Stimulated activated CD8-positive, alpha-beta memory T cell treated with anti-CD3 and anti-CD28 coated beads, Interleukin-4, amount 100 ng/mL, for 24 hours (primary cell): ENCODE data around the gene TSPEAR.
"Not testable (repeated sequence)": the region's sequence is repeated elsewhere in the genome, so short reads cannot be mapped to it uniquely, and the experiment has no call there.

Source experiments
- DNase-seq: peaks from one replicate; pipeline ENCODE4 v3.0.0-alpha.2; 2020; ENCODE audit warnings: low read depth

TSPEAR gene

DNA sequence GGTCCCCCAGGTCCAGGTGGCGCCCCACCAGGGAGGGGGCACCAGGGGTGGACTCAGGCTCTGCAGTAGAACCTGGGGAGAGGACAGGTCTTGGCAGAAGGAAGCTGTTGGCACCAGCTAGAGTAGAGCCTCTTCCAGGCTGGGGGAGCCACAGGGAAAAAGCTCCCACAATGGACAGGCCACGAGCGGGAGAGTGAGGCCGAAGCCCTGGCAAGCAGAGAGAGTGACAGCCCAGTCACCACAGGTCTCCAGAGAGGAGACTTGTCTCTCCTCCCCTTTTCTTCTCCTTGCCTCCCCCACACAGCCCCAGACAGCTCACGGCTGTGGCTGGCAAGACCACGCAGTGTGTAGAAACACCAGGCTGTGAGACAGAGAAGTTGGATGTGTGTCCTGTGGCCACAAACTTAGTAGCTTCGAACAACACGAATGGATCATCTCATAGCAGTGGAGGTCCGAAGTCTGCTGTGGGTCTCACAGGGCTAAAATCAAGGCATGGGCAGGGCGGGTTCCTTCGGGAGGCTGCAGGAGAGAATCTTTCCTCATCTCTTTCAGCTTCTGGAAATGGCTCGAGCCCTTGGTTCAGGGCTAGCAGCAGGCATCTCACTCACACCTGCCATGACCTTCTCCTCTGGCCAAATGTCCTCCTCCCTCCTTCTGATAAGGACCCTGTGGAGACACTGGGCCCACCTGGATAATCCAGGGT lies 60.2 kb downstream of the TSPEAR start:
- DNase-seq = no peak

DNA sequence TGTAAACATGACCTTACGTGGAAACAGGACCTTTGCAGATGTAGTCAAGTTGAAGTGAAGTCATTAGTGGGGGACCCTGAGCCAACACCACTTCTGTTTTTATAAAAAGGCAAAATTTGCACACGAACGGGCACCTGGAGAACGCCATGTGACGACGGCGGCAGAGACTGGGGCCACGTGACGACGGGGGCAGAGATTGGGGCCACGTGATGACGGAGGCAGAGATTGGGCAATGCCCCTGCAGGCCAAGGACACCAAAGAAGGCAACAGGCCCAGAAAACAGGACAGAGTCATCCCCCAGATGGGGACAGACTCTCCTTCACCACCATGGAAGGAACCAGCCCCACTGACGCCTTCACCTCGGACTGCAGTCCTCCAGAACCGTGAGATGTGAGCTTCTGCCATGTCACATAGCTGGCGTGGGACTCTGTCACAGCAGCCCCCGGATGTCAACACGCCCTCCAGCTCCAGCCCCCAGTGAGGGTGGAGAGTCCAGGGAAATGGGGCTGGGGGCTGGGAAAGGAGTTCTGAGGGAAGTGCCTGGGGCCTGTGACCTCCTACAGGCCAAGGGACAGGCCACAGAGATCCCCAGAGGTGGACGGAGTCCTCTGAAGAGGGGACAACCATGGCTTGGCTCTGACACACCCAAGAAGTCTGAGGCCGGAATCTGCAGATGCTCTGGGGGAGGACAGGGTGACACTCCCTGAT lies 61.0 kb downstream of the TSPEAR start:
- no peak for DNase-seq

DNA sequence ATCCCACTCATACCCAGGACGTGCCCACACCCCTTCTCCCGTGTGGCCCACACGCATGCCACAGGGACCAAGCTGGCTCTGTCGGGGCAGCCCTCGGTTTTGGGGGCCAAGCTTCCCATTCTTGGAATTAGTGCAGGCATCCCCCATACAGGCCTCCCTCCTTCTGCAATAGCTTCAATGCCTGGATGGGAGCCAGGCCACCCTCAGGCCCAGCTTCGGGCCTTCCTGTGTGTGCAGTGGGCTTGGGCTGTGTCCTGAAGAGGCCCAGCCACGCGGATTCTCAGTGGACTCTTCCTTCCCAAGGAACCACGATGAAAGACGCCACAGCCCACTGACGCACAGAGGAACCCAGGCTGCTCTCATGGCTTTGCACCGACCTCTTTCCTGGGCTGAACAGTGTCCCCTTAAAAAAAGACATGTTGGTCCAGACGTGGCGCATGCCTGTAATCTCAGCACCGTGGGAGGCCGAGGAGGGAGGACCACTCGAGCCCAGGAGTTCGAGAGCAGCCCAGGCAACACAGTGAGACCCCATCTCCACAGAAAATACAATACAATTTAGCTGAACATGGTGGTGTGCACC lies 61.8 kb downstream of the TSPEAR start:
- DNase-seq = no peak

DNA sequence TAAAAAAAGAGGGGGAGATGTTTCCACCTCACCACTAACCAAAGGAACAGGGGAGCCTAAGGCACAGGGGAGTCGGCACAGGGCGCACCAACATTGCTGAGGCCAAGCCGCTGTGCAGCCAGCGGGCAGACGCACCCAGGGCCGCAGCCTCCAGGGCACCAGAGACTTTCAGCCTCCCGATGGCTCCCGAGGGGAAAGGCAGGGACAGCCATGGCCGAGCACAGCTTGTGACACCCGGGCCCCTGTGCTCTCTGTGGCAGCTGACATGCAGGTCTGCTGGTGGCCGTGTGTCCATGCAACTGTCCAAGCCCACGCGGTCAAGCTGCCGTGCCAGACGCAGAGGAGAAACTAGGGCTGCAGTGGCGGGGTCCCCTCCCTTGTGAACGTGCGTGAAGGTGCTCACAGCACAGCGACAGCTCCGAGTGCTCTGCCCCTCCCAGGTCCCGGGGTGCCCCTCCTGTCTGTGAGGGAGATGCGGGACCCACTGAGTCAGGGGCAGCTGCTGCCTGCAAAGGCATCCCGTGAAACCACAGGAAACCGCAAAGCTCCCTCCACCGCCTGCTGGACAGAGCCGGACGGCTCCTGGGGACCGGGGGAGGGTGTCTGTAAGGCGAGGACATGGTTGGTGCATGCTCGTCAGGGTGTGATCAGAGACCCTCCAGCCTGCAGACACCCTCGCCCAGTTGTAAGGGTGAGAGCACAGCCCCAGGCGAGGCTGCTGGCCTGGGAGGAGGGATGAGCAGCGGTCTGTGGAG lies 62.6 kb downstream of the TSPEAR start:
- no peak for DNase-seq

DNA sequence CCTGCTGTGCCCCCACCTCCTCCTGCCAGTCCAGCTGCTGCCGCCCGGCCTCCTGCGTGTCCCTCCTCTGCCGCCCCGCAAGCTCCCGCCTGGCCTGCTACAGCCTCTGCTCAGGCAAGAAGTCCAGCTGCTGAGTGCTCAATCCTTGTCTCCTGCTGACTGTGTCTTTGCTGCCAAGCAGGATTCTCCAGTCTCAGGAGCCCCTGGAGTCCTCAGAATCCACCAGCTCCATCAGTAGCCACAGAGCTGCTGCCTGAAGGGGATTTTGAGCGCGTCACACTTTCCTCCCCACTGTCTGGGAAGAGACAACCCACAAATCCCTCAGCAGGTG lies 64.2 kb downstream of the TSPEAR start:
- no peak for DNase-seq

DNA sequence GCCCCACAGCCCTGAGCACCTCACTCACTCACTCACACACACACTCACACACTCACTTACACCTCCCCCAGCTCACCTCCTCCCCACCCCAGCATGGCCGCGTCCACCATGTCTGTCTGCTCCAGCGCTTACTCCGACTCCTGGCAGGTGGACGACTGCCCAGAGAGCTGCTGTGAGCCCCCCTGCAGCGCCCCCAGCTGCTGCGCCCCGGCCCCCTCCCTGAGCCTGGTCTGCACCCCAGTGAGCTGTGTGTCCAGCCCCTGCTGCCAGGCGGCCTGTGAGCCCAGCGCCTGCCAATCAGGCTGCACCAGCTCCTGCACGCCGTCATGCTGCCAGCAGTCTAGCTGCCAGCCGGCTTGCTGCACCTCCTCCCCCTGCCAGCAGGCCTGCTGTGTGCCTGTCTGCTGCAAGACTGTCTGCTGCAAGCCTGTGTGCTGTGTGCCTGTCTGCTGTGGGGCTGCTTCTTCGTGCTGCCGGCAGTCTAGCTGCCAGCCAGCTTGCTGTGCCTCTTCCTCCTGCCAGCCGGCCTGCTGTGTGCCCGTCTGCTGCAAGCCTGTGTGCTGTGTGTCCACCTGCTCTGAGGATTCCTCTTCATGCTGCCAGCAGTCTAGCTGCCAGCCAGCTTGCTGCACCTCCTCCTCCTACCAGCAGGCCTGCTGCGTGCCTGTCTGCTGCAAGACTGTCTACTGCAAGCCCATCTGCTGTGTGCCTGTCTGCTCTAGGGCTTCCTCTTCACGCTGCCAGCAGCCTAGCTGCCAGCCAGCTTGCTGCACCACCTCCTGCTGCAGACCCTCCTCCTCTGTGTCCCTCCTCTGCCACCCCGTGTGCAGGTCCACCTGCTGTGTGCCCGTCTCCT lies 64.8 kb downstream of the TSPEAR start, which contains the start of gene KRTAP10-11:
KRTAP10-11 (plus strand) TSS at position 49 of the 856 bp plus-strand sequence; CDS start at position 94, 45 bp downstream.
- not testable (repeated sequence) for DNase-seq

DNA sequence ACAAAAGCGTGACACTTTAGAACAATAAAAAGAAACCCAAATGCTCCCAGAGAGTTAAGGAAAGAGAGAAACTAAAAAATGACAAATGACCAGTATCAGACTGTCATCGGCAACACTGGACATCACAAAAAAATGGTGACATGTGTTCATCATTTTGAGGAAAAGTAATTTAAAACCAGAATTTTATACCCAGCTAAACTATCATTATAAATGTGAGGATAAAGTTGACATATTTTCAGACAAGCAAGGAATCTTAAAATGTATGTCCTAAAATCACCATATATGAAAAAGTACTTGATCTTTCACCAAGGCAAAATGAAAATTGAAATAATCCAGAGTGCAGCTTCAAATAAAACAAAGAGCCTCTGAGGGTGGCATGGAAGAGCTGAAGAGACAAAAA lies 66.5 kb downstream of the TSPEAR start:
- no peak for DNase-seq

DNA sequence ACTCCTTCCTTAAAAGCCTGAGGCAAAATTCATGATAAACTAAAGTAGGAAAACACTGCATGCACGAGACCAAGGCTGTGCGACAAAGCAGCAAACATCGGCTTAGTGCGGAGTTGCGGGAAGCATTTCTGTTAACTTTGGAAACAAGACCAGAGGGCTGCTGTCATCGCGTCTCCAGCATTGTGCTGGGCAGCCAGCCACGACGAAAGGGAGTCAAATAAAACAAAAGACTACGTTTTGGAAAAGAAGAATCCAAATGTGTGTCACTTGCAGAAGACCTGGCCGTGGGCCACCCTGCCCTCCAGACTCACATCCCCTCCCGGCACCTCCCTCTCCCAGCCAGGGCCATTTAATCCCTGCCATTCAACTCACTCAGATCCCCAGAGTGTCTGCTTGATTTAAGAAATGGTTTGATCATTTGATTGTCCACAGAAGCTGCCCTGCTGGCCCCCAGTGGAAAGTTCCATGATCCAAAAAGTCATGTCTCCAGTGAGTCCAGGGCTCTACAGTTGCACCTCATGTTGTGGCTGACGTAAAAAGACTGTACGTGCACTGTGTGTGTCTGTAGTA lies 67.5 kb downstream of the TSPEAR start:
- DNase-seq = no peak

DNA sequence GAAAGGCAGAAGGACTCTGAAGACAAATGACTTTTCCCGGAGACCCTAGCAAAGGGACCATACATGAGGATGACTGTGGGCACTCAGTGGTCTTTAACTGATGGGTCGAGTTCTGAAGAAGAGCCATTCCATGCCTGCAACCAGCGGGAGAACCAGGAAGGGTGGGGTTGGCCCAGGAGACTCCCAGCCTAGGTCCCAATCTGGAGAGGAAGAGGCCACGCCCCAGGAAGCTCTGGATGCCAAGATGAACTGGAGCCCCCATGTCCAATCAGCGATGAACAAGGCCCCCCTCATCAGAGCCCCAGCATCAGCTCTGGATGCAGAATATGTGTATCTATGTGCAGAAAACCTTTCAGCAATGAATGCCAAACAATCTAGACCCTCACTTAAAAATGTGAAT lies 70.6 kb downstream of the TSPEAR start:
- DNase-seq = no peak

DNA sequence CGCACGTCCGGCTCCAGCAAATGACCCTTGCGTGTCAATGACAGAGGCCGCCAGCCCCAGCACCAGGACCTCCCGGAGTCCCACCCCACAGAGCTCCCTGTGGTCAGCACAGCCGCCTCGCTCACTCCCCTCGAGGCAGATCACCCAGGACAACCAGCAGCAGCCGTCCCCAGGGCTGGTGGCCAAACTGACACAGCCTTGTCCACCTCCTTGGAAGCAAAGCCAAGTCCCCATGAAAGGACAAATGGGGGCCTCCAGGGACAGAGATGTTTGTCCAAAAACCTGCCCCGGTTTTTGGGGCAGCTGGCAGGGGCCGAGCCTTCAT lies 72.1 kb downstream of the TSPEAR start:
- DNase-seq = no peak

DNA sequence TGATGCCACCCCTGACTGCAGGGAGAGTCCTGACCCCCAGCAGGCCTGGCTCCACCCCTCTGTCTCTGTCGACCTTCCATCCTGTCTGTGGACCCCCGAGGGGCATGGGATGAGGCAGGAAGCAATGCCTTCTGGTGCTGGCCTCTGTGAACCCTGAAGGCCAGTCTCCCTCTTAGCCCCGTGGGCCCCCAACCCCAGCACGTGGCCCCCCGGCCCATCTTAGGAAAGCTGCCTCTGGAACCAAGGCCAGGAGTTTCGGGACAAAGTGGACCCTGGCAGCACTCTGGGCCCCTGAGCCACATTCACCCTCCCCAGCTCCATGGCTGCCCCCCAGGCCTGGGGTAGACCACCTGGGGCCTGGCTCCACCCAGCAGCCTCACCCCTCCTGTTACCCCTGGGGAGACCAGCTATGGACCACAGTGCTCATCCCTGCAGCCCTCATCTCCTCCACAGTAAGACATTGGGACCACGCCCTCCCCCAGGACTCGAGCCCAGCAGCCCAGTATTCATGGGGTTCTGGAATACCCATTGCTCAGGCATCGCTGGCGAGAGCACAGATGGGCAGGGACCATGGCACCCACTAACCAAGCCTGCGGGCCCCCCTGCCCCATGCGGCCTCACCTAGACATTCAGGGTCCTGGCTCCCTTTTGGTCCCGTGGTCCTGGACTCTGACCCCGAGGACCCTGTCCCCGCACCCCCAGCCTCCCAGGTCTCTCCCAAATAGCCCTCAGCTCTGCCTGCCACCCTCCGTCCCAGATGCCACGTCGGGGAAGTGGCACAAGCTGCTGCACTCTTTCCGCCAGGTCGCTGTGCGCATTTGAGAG lies 72.7 kb downstream of the TSPEAR start:
- not testable (repeated sequence) for DNase-seq

DNA sequence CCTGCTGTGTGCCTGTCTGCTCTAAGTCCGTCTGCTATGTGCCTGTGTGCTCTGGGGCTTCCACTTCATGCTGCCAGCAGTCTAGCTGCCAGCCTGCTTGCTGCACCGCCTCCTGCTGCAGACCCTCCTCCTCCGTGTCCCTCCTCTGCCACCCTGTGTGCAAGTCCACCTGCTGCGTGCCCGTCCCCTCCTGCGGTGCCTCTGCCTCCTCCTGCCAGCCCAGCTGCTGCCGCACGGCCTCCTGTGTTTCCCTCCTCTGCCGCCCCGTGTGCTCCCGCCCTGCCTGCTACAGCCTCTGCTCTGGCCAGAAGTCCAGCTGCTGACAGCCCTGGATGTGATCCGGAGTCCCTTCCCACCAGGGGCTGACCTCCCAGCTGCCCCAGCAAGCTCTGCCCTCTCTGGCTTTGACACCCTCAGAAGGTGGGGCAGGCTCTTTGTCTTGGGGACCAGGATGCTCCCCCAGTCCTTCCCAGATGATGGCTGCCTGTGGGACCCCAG lies 73.5 kb downstream of the TSPEAR start:
- not testable (repeated sequence) for DNase-seq

DNA sequence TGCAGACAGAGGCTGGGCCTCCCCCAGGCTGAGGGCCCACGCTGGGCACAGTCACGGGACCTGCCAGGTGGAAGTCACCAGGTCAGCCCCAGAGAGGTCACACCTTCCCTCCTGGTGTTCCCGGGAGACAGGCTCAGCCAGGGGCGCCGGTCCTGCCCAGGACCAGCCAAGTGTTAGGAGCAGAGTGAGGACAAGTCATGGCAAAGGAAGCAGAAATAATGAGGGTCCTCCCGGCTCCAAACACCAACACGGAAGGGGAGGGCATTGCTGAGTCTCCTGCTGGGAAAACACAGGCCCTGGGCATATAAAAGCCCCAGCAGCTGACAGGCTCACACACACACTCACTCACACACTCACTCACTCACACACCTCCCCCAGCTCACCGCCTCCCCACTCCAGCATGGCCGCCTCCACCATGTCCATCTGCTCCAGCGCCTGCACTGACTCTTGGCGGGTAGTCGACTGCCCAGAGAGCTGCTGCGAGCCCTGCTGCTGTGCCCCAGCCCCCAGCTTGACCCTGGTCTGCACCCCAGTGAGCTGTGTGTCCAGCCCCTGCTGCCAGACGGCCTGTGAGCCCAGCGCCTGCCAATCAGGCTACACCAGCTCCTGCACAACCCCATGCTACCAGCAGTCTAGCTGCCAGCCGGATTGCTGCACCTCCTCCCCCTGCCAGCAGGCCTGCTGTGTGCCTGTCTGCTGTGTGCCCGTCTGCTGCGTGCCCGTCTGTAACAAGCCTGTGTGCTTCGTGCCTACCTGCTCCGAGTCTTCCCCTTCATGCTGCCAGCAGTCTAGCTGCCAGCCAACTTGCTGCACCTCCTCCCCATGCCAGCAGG lies 74.1 kb downstream of the TSPEAR start, which contains the start of gene KRTAP10-10:
KRTAP10-10 (plus strand) TSS at position 339 of the 833 bp plus-strand sequence; CDS start at position 401, 62 bp downstream.
- DNase-seq = no peak

DNA sequence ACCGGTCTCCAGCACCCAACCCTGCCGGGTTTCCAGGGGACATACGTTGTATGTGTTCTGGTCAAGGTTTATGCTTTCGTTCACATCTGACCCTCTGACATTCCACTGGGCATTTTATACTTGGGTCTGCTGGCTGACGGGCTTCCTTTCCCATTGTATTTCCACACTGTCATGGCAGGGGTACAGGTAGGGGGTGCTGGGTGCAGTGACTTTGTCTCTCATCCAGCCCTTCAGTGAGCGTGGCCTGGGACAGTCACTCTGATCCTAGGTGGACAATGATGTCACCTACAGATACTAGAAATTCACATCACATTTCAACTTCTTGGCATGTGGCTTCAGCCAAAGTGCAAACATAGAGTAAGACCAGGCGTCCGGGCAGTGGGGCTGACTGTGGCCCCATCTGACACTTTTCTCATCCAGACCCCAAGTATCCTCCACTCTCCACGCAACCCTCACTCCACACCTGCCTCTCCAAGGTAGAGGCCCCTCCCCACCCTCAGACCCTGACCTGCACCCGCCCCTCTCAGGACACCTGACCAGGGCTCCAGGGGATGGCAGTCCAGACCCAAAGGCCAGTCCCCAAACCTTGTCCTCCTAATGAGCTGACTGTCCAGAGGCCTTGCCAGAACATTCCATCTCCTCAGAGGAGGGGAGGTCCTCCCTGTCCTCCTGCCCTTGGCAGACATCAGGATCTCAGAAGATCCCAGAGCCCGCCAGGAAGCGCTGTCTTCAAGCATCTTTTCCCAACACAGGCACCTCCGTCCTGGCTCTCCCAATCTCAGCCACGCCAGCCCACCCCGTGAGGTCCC lies 75.0 kb downstream of the TSPEAR start:
- DNase-seq = no peak

DNA sequence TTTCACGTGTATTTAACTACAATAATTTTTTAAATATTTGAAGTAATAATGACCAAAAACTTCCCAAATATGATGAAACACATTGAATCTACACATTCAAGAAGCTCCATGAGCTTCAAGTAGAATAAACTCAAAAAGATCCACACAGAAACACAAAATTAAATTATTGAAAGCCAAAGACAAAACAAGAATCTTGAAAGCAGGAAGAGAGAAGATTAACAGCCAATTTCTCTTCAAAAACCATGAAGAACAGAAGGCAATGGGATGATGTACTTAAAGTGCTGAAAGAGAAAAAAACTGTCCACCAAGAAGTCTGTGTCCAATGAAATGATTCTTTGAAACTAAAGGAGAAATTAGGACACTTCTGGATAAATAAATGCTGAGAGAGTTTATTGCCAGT lies 79.3 kb downstream of the TSPEAR start:
- DNase-seq = no peak

DNA sequence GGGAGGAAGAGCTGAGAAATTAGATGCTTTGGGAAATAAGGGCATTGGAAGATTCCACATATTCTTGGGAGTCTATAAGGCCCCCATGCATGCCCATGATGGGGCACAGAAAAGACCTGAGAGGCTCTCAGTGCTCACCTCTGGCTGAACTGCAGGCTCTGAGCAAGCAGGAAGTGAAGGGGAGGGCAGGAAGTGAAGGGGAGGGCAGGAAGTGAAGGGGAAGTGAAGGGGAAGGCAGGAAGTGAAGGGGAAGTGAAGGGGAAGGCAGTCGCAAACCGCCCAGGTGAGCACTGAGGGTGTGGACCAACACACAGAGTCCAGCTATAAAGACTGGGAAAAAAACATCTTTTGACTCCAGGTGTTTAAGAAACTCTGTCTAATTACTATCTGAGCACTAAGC lies 80.9 kb downstream of the TSPEAR start:
- no peak for DNase-seq

DNA sequence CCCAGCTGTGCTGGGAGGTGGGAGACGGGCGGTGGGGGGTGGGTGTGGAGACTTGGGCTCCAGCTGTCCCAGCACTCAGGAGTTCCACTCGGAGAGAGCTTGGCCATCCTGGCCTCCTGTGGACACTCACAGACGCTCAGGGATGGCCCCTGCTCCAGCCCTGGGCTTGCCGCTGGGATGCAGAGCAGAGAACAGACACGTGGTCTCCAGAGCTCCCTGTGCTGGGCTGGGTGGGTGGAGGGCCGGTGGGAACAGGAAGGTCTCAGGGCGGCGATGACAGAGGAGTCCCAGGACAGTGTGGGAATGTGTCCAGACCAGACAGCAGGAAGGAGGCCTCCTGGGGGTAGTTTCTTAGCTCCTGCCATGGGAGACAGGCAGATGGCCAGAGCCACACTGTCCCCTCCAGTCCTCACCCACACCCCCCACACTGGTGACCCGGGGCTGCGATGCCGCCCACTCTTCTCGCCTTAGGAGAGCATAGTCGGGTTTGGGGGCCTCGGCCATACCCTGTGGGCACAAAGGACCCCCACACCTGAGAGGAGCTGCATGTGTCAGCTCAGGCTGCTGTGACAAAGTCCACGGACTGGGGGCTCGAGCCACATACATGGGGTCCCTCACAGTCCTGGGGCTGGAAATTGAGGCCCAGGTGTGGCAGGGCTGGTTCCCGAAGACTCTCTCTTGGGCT lies 82.5 kb downstream of the TSPEAR start:
- DNase-seq = no peak

DNA sequence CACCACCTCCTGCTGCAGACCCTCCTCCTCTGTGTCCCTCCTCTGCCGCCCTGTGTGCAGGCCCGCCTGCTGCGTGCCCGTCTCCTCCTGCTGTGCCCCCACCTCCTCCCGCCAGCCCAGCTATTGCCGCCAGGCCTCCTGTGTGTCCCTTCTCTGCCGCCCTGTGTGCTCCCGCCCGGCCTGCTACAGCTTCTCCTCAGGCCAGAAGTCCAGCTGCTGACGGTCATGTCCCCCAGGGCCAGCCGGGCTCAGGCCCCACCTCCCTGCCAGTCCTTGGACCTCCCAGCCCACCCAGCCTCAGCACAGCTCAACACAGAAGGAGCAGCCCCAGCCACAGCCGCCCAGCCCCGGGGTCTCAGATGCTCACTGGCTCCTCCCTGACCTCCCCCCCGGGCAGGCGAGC lies 83.5 kb downstream of the TSPEAR start:
- not testable (repeated sequence) for DNase-seq
